Measurements from ENCODE around the gene DDAH1.

DDAH1 gene

GRCh38 chr1:85397490-85398032 lies 67.4 kb downstream of the DDAH1 start:
- no peak for DNase-seq

GRCh38 chr1:85396194-85396593 lies 68.8 kb downstream of the DDAH1 start:
- DNase-seq: no peak

GRCh38 chr1:85394130-85394529 lies 70.8 kb downstream of the DDAH1 start:
- no peak for DNase-seq

DNA sequence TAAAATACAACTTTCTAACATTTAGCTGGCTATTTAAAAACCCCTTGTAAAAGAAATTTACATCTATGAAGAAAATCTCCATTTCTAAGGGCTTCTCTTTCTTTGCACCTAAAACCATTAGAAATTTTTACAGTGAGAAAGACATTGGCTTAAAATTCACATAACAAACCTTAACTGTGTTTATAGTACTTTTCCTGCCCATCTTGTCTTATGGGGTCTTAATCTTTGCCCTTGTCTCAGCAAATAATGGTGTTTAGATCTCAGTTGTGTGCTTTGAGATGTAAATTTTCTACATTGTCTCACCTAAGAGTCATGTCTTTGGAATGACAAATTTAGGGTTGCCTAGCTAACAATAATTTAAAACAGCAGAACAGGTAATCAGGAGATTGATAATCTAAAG lies 71.5 kb downstream of the DDAH1 start:
- no peak for DNase-seq

DNA sequence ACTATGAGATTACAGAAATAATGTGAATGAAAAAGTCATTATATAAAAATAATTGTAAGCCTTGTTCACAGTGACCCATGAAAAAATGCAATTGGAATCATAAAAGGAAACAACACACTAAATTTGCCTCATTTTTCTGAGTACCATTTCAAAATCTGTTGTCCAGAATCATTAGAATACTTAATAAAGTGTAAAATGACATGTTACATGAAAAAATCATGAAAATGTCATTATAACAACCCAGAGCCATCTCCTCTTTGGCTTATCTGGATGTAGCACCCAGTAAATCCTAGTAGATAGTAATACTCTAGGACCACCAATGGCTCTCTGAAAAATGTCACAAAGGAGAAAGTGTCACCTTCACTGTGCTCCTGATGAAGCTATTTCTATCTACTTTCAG lies 76.5 kb downstream of the DDAH1 start:
- no peak for DNase-seq

- no peak for DNase-seq
Measured at GRCh38 chr1:85387781-85388180, 77.2 kb downstream of the DDAH1 start.

- no peak for DNase-seq
Measured at GRCh38 chr1:85386068-85386722, 78.8 kb downstream of the DDAH1 start.

DNA sequence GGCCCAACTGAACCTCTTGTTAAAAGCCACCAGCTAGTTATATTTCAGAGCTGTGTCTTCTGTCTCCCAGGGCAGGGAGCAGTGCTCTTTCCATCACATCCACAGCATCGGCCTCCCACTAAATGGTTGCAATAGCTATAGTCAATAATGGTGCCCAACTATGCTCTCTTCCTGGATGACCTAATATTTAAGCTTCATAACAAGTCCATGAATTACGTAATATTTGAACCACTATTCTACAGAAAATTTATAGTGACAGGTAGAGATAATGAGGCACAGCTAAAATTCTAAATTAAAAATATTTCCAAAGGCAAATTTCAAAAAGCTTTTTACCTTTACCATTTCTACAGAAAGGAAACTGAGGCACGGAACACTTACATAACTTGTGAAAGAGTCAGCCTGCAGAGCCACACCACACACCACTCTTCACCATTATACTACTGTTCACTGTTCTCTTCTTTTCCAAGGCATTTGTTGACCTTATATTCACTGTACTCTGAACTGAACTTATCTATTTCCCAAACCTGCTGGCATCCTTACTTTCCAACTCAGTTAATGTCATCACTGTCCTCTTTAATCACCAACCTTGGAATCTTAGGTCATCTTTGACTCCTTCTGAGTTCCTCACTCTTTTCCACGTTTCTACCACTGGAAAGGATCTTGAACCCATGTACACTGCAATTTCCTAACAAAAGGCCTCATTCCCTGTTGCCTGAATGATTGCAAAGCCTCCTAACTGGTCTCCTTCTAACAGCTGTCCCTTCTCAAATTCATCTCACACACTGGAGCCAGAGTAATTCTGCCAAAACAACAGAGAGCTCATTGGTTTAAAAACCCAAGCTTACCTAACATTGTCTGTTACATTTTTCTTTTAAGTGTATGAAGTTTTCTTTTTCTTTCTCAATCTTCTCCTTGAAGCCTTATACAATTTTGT lies 85.5 kb downstream of the DDAH1 start:
- DNase-seq: no peak

DNA sequence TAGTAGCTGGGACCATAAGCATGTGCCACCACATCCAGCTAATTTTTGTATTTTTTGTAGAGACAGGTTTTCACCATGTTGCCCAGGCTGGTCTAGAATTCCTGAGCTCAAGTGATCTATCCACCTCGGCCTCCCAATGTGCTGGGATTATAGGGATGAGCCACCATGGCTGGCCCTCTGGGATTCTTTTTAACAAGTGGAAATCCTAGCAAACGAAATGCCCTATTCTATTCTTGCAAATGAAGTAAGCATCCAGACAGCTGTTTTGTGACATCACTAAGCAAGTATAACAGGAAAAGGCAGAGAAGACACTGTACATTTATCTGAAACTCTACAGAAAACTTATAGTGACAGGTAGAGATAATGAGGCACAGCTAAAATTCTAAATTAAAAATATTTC lies 86.4 kb downstream of the DDAH1 start:
- DNase-seq: no peak

- DNase-seq: peak in 3 of 56 donors; percentile 1 to 3 (median 2)
Measured at GRCh38 chr1:85376356-85376755, 88.6 kb downstream of the DDAH1 start.

DNA sequence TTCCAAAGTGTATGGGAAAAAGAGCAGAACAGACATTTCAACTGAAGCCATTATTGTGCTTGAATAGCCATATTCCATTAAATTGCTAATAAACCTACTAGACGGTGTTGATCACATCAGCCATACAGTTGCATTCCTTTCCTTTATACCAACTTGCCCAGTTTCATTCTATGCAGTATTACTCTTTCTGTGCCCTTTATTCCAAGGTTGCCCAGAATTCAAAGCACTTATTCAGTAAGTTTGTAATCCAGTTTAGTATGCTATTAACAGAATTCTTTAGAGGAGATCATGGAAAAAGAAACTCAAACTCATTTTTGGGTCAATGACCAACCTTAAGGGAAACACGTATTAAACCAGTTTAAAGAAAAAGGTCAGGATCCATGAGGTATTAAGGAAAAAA lies 89.5 kb downstream of the DDAH1 start:
- DNase-seq: no peak

GRCh38 chr1:85374160-85374559 lies 90.8 kb downstream of the DDAH1 start:
- no peak for DNase-seq

GRCh38 chr1:85373378-85373708 lies 91.6 kb downstream of the DDAH1 start:
- no peak for DNase-seq

DNA sequence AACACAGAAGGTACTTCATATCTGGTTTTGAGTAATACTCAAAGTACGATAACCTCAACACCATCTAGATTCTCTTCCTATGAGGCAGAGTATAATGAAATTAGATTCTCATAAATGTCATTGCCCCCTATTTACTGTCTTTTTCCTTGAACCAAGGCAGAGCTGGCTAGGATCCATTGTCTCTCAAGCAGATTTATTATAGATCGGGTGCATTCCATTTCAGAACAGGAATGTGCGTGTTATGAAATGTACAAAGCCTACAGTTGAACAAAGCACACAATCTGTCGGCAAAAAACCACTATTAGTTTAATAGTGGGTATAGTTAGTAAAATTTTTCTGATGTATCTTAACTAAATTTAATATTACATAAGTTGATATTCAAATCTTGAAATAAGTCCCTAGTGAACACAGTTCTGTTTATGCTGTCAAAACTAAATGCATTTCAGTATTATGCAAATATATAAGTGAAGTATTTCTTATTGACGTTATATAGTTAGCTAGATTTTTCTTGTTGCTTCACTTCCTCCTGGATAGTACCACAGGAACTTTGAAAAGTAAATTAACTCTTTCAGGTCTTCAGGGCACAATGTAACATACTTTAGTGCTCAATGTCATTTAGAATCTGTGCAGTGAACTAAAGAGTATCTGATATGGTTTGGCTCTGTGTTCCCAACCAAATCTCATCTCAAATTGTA lies 92.1 kb downstream of the DDAH1 start:
- DNase-seq: no peak

- no peak for DNase-seq
Measured at GRCh38 chr1:85371021-85371420, 93.9 kb downstream of the DDAH1 start.

DNA sequence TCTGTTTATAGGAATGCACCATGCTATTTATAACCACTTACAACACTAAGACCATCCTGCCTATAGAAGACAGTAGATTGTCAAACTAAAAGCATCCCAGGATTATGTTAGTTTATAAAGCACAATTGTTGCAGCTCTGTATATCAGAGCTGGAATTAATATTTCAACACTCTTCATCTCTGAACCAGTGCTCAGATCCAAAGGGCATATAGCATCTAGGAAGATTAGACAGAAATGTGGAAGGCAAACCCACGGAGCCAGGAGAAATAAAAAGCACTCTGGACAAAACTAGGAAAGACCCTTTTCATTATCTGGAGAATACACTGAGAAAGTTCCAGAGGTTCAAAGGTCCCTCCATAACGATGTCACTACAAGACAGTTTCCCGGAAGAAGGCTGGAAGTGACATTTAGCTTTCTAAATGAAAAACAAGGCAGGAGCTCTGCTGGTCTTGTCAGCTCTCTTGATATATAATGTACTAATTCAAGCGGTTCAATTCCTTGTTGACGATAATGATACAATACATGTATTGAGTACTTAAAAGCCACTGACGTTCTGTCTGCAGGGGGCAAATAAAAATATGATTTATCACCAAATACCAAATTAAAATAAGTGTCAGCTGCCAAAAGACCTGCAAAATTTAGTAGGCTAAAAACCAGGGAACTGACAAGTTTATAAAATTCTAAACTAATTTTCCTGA lies 96.7 kb downstream of the DDAH1 start:
- no peak for DNase-seq

- DNase-seq: no peak
Measured at GRCh38 chr1:85366391-85367170, 98.4 kb downstream of the DDAH1 start.

GRCh38 chr1:85365851-85366250 lies 99.1 kb downstream of the DDAH1 start:
- no peak for DNase-seq

DNA sequence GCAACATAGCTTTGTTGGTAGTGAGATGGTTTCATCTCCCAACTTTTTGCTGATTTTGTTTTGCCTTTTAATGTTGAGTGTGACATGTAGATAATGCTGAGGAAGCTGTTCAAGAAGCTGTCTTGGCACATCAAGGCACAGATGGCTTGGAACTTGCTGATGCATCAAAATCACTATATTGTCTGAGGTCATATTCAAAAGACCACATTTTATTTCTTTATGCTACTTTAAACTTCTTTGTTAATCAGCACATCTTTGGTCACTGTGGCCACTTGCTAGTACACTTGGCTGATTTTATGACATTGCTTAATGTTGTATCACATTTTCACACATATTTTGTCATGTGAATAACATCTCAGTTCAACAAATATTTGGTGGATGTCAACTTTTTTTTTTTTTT lies 101.4 kb downstream of the DDAH1 start:
- no peak for DNase-seq

GRCh38 chr1:85363092-85363491 lies 101.9 kb downstream of the DDAH1 start:
- DNase-seq: no peak
